ENCODE data around the gene PDE11A. TPM values are rescaled to one million over a fixed set of nuclear protein-coding genes. Genes with fewer than 3 reads are reported as not detected.

PDE11A gene
- total and polyA plus RNA-seq, 2 of the 8 experiments (the other 6 are each of a cell fraction or from before 2014, with no cell fraction given): 0.19 to 0.23 TPM

- ChIA-PET CTCF (ENCODE audit: partially characterized antibody) (no interaction called here), POLR2A (ENCODE audit: partially characterized antibody) (no interaction called here)
- Histone ChIP-seq H4K20me1 (replicated peaks in 1 of 2; ENCODE audit: control insufficient read depth in 1 of 2, insufficient read depth in 2 of 2, low read length in 2 of 2) (peaks cover 0 to 3% of the 10 kb centered on the region in 2 experiments), H4K91ac (replicated peaks; ENCODE audit: insufficient read length, low read length) (no peak overlapping the region), H2AFZ (ENCODE audit: low read length) (no peak overlapping the region), H3K23me2 (ENCODE audit: low read depth, low read length) (no peaks in the 10 kb centered on the region), H3K36me3 (ENCODE audit: control insufficient read depth in 2 of 4, insufficient read depth in 4 of 4, low read length in 3 of 4) (no peaks in the 10 kb centered on the region), H2AK5ac (ENCODE audit: low read depth, low read length) (no peak overlapping the region), H3K27ac (ENCODE audit: low read depth, low read length) (no peak overlapping the region), H4K8ac (ENCODE audit: extremely low read depth, insufficient read depth, low read length) (no peak overlapping the region), H2BK20ac (ENCODE audit: low read length) (no peak overlapping the region), H2BK12ac (ENCODE audit: low read depth, low read length) (no peak overlapping the region), H3K4me3 (ENCODE audit: extremely low read depth in 1 of 4, insufficient read depth in 2 of 4, low read depth in 3 of 4, low read length in 4 of 4) (no peak overlapping the region), H3K9me3 (ENCODE audit: insufficient read depth in 2 of 2, low read depth in 1 of 2, low read length in 1 of 2) (no peaks in the 10 kb centered on the region), H3K4me1 (replicated peaks in 1 of 4; ENCODE audit: control insufficient read depth in 3 of 4, insufficient read depth in 4 of 4, low read length in 3 of 4) (0 out of 7 replicates have a peak, but pooled peaks cover 0 to 2% (median 0%) of the 10 kb centered on the region in 4 experiments), H2BK120ac (replicated peaks; ENCODE audit: low read depth, low read length) (no peak overlapping the region), H3K4ac (replicated peaks; ENCODE audit: insufficient read length, low read depth, low read length) (no peak overlapping the region), H3K56ac (replicated peaks; ENCODE audit: insufficient read length, low read depth, low read length) (no peak overlapping the region), H3K27me3 (replicated peaks in 1 of 4; ENCODE audit: control insufficient read depth in 3 of 4, extremely low read depth in 1 of 4, insufficient read depth in 3 of 4, low read length in 3 of 4) (no peaks in the 10 kb centered on the region), H2BK5ac (ENCODE audit: low read depth, low read length) (no peak overlapping the region), H3K18ac (ENCODE audit: extremely low read depth, low read length) (no peak overlapping the region), H2BK15ac (ENCODE audit: low read length) (no peak overlapping the region), H3K79me1 (ENCODE audit: low read depth, low read length) (no peaks in the 10 kb centered on the region), H4K5ac (ENCODE audit: insufficient read length, low read depth, low read length) (no peak overlapping the region), H3K23ac (ENCODE audit: insufficient read length) (no peak overlapping the region), H3K14ac (ENCODE audit: insufficient read length) (no peak overlapping the region), H3K79me2 (ENCODE audit: control insufficient read depth in 1 of 2, insufficient read depth in 2 of 2, low read length in 2 of 2) (no peaks in the 10 kb centered on the region), H3K9ac (replicated peaks in 1 of 4; ENCODE audit: extremely low read depth in 1 of 4, low read depth in 3 of 4, low read length in 3 of 4) (no peak overlapping the region), H3K4me2 (ENCODE audit: insufficient read depth in 1 of 2, low read depth in 2 of 2, low read length in 2 of 2) (no peak overlapping the region)
- FAIRE-seq (no peak), DNase-seq (ENCODE audit: low read depth in 1 of 2, low spot score in 2 of 2) (no peak)
- WGBS, 2 experiments (ENCODE audit: extremely low coverage in 1 of 2, insufficient coverage in 1 of 2, insufficient read length in 1 of 2, insufficient replicate concordance in 2 of 2, low coverage in 1 of 2, low lambda C conversion rate in 2 of 2, missing lambda C conversion rate in 1 of 2): 94% methylated on average over 4 of the region's 4 CpGs; no CpG with 5 or more reads in 1 of the 2 experiments
- TF ChIP-seq SIX5 (IDR thresholded peaks at IDR 0.05; ENCODE audit: low read depth, low read length): no peak
- TF ChIP-seq CEBPB (IDR thresholded peaks at IDR 0.05; ENCODE audit: low read depth, low read length): no peak
- no peak for TF ChIP-seq EZH2 (IDR thresholded peaks at IDR 0.05; ENCODE audit: low read depth, low read length, severe bottlenecking)
- TF ChIP-seq TBP (IDR thresholded peaks at IDR 0.05; ENCODE audit: low read depth, low read length): no peak
- no peak for TF ChIP-seq ASH2L (IDR thresholded peaks at IDR 0.05; ENCODE audit: low read length)
- no peak for TF ChIP-seq SP4 (IDR thresholded peaks at IDR 0.05; ENCODE audit: low read length)
- TF ChIP-seq HDAC2 (IDR thresholded peaks at IDR 0.05; ENCODE audit: borderline replicate concordance in 1 of 2, low read depth in 2 of 2, low read length in 2 of 2): no peak
These were observed 459.9 kb downstream of the PDE11A start for GRCh38 chr2:177612659-177613058.

Measured in H1 (cell line).